Gastrocnemius medialis (tissue), 4 donors: ENCODE results near the gene CACTIN. TPM values are rescaled to one million over a fixed set of nuclear protein-coding genes. Genes with fewer than 3 reads are reported as not detected.
A peak's percentile ranks its signal among the peaks of the same experiment; 100 is the strongest.
"Not testable (repeated sequence)": the region's sequence is repeated elsewhere in the genome, so short reads cannot be mapped to it uniquely, and the experiment has no call there.

ENCODE experiments used
- ATAC-seq, 2 donors: fragments of 150-250 bp; one replicate each; pipeline ENCODE4 v1.9.1; 2016
- DNase-seq, 2 donors: peaks; one replicate each; pipeline ENCODE4 v3.0.0-alpha.2; 2019
- H3K27ac ChIP-seq, 4 donors: fragments of 200-600 bp; sonication (generic); 1 replicate in 1 of 4; 2 replicates in 3 of 4; pipeline ENCODE4 v1.5.1; 2016 to 2018; ENCODE audit warnings: mild to moderate bottlenecking in 2 of 4, moderate library complexity in 1 of 4
- H3K27me3 ChIP-seq, 3 donors: fragments of 200-600 bp; sonication (generic) in 2 of 3; 1 replicate in 1 of 3; 2 replicates in 2 of 3; pipeline versions ENCODE4 v1.5.1 to v1.6.0; 2016 to 2019; ENCODE audit warnings: mild to moderate bottlenecking in 1 of 3, moderate library complexity in 1 of 3
- H3K36me3 ChIP-seq, 2 donors: fragments of 200-600 bp; sonication (generic) in 1 of 2; one replicate each; pipeline ENCODE4 v1.5.1; 2017 to 2018
- H3K4me1 ChIP-seq, 2 donors: fragments of 200-600 bp; sonication (generic) in 1 of 2; one replicate each; pipeline ENCODE4 v1.5.1; 2016 to 2017; ENCODE audit warnings: mild to moderate bottlenecking in 2 of 2
- H3K4me3 ChIP-seq, 4 donors: fragments of 200-600 bp; sonication (generic) in 3 of 4; 1 replicate in 1 of 4; 2 replicates in 3 of 4; pipeline ENCODE4 v1.5.1; 2016 to 2019; ENCODE audit warnings: mild to moderate bottlenecking in 2 of 4
- H3K9me3 ChIP-seq, 3 donors: fragments of 200-600 bp; sonication (generic) in 2 of 3; 1 replicate in 1 of 3; 2 replicates in 2 of 3; pipeline ENCODE4 v1.5.1; 2016 to 2019
- POLR2A ChIP-seq, 2 donors: fragments of 450-650 bp; IDR thresholded peaks; one replicate each; pipeline ENCODE4 v1.6.1; 2017; ENCODE audit warnings: antibody characterized with exemption in 2 of 2, mild to moderate bottlenecking in 2 of 2, moderate library complexity in 2 of 2
- in situ Hi-C, 4 donors: fragments of 200-750 bp; cut with MboI; loops; one replicate each; pipeline versions ENCODE4 v1.15.0 to v1.8.0; 2017; ENCODE audit warnings: low sequenced_read_pairs in 4 of 4
- intact Hi-C: fragments of 100-400 bp; cut with DNase I; formaldehyde crosslinking; loops from one replicate; pipeline ENCODE4 v1.15.1; 2023; ENCODE audit warnings: low total_unique reads
- total RNA-seq, 4 donors: library from RNA; depleted of rRNA; stranded (reverse); fragments of >200 nt; gene quantifications; one replicate each; pipeline versions ENCODE4 v1.1.0 to v1.2.3, GENCODE V29; 2016
- TF ChIP-seq, protein P1 (sequence below), 5 experiments: fragments of 450-650 bp in 3 of 5; fragments of 200-600 bp in 2 of 5; sonication (generic) in 2 of 5; IDR thresholded peaks in 4 of 5; conservative IDR thresholded peaks in 1 of 5; 1 replicate in 4 of 5; 2 replicates in 1 of 5; pipeline ENCODE4 v1.5.1; 2016 to 2019; ENCODE audit warnings: antibody characterized with exemption in 5 of 5, mild to moderate bottlenecking in 3 of 5, moderate library complexity in 3 of 5

The CACTIN gene
- total RNA-seq, 4 donors from 2014 or later, result 19.5 to 28.4 (median 27.4) TPM

DNA sequence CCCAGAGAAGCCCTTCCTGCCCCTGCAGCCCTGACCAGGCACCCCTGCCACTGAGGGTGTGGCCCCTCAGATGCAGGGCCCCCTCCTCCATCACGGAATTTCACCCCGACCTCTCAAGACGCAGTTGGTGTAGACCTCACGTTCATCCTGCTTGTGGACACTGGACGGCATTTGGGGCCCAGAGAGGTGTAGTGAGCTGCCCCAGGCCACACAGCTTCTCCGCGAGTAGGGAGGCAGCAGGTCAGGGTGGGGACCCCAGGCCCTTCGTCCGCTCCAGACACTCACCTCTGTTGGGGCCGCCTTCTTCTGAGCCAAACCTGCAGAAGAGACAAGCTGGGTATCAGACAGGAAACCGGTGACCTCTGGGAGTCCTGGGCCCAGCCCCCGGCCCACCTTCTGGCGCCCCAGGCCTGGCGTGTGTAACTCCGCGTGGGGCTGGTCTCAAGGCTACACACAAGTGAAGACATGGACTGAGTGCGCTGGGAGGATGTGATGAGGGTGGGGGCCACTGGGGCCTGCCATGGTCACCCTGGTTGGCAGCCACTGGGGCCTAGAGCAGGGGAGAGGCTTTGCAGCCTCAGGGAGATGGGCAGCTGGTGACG is 40.5 kb upstream of the CACTIN start:
- in situ Hi-C loops, result no loop called here
- TF ChIP-seq, protein P1, sequence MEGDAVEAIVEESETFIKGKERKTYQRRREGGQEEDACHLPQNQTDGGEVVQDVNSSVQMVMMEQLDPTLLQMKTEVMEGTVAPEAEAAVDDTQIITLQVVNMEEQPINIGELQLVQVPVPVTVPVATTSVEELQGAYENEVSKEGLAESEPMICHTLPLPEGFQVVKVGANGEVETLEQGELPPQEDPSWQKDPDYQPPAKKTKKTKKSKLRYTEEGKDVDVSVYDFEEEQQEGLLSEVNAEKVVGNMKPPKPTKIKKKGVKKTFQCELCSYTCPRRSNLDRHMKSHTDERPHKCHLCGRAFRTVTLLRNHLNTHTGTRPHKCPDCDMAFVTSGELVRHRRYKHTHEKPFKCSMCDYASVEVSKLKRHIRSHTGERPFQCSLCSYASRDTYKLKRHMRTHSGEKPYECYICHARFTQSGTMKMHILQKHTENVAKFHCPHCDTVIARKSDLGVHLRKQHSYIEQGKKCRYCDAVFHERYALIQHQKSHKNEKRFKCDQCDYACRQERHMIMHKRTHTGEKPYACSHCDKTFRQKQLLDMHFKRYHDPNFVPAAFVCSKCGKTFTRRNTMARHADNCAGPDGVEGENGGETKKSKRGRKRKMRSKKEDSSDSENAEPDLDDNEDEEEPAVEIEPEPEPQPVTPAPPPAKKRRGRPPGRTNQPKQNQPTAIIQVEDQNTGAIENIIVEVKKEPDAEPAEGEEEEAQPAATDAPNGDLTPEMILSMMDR (IDR thresholded peaks at IDR 0.05 in 4 of 5, conservative IDR thresholded peaks at IDR 0.05 in 1 of 5), result no peak
- TF ChIP-seq POLR2A (IDR thresholded peaks at IDR 0.05), result no peak
- ATAC-seq (no peak), DNase-seq (no peak)
- Histone ChIP-seq H3K4me1 (peaks cover 30 to 33% of the 10 kb centered on the region in 2 donors), H3K27me3 (no peaks in the 10 kb centered on the region), H3K36me3 (peaks cover 0 to 13% of the 10 kb centered on the region in 2 donors), H3K27ac (peak overlapping the region in 1 of 4 donors; percentile 86), H3K4me3 (no peak overlapping the region), H3K9me3 (no peaks in the 10 kb centered on the region)
- intact Hi-C loops, result loop anchor here (10.0 kb wide), 1 partner anchor 158 kb away; no protein-coding TSS in a partner anchor

DNA sequence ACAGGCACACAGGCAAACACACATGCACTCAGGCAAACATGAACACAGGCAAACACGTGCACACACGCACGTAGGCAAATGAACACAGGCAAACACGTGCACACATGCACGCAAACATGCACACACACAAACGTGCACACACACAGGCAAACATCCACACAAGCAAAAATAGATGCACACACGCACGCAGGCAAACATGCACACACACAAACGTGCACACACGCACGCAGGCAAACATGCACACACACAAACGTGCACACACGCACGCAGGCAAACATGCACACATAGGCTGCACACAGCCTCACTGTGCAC is 39.9 kb upstream of the CACTIN start:
- H3K4me3 ChIP-seq, H3K27ac ChIP-seq, ATAC-seq, in situ Hi-C loops, H3K27me3 ChIP-seq, DNase-seq, H3K9me3 ChIP-seq: not testable (repeated sequence)
- peaks cover 24 to 28% of the 10 kb centered on the region in 2 donors for H3K4me1 ChIP-seq
- intact Hi-C loops, result loop anchor here (1.0 to 10.0 kb wide), 2 partner anchors 34 to 158 kb away; partner anchors contain the start of gene PIP5K1C
- peaks cover 0 to 13% of the 10 kb centered on the region in 2 donors for H3K36me3 ChIP-seq

DNA sequence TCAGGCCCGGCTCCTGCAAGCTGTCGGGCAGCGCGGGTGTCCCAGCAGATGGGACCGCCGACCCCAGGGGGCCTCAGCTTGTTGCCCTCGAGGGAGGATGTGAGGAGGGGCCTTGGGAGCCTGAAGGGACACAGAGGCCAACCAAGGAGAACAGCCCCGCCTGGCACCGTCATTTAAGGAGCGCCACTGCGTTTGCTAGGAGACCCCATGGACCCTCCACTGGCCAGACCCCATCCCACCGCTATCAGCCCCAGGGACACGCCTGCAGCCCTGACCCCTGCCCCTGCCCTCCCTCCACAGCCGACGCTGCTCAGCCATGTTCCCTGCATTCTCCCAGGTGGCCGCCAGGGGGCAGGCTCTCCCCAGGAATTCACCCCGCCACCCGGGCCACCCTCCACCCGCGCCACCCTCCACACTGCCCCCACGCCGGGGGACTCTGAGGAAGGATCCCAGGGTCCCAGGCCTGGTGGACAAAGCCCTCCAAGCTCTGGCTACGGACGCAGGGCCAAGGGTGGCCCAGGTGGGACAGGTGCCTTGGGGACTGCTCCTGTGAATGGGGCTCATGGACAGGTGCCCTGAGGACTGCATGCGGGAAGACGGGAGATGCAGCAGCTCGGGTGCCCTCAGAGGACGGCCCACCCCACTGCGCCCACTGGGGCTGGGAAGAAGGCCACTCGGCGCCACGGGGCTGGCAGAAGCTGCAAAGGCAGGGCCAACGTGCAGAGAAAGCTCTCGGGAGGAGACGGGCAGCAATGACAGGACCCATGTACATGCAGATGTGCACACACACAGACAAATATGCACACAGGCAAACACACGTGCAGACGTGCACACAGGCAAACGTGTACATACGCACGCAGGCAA is 39.3 kb upstream of the CACTIN start:
- Histone ChIP-seq H3K27me3 (no peaks in the 10 kb centered on the region), H3K9me3 (no peaks in the 10 kb centered on the region), H3K4me3 (no peak overlapping the region), H3K4me1 (peaks cover 22 to 23% of the 10 kb centered on the region in 2 donors), H3K27ac (no peak overlapping the region), H3K36me3 (peaks cover 0 to 13% of the 10 kb centered on the region in 2 donors)
- peak; percentile 19 to 57 for ATAC-seq
- peak in 1 of 2 donors; percentile 50 for DNase-seq
- intact Hi-C loops (loop anchor here (1.0 to 10.0 kb wide), 2 partner anchors 34 to 159 kb away; partner anchors contain the start of gene PIP5K1C), in situ Hi-C loops (no loop called here)
- no peak for TF ChIP-seq POLR2A (IDR thresholded peaks at IDR 0.05)
- TF ChIP-seq, protein P1 (IDR thresholded peaks at IDR 0.05 in 4 of 5, conservative IDR thresholded peaks at IDR 0.05 in 1 of 5), result peak; percentile 85 to 97 (median 97)

DNA sequence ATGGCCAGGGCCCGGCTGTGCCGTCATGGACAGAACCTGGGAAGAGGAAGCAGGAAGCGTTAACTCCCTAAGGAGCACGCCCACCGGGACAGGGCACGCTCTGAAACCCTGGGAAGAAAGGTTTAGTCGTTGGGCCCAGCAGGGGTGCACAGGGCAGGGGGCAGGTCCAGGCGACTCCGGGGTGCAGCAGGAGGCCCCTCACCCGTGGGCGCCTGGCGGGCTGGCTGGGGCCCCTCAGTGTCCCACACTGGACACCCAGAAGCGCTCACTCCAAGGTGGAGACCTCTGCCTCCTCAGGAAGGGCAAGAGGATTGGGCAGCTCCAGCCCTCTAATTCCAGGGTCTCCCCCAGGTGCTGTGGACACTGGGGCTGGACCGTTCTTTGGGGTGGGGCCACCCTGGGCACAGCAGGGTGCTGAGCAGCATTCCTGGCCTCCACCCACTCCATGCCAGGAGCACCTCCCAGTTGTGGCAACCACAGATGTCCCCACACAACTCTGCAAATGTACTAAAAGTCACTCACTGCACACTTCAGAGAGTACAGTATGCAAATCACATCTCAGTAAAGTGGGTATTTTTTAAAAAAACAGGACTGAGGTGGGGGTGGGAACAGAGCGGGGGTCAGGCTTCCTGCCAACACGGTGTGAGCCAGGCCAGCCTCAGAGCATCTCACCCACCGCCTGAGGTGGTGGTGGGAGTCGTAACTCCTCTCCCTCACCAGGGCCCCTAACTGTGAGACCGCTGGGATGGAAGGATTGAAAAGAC is 38.5 kb upstream of the CACTIN start:
- DNase-seq (no peak), ATAC-seq (no peak)
- Histone ChIP-seq H3K27ac (no peak overlapping the region), H3K27me3 (no peaks in the 10 kb centered on the region), H3K36me3 (peaks cover 0 to 13% of the 10 kb centered on the region in 2 donors), H3K9me3 (no peaks in the 10 kb centered on the region), H3K4me1 (peaks cover 14 to 17% of the 10 kb centered on the region in 2 donors), H3K4me3 (no peak overlapping the region)
- no peak for TF ChIP-seq POLR2A (IDR thresholded peaks at IDR 0.05)
- TF ChIP-seq, protein P1 (IDR thresholded peaks at IDR 0.05 in 4 of 5, conservative IDR thresholded peaks at IDR 0.05 in 1 of 5), result no peak
- in situ Hi-C loops (loop anchor here in 2 of 4 donors (5.0 kb wide), 1 partner anchor 37 kb away; the partner anchor contains the start of gene PIP5K1C (in 2 of the 2)), intact Hi-C loops (loop anchor here (10.0 kb wide), 1 partner anchor 160 kb away; no protein-coding TSS in a partner anchor)
